ENCODE measurements around the gene STAMBPL1.

The STAMBPL1 gene

DNA sequence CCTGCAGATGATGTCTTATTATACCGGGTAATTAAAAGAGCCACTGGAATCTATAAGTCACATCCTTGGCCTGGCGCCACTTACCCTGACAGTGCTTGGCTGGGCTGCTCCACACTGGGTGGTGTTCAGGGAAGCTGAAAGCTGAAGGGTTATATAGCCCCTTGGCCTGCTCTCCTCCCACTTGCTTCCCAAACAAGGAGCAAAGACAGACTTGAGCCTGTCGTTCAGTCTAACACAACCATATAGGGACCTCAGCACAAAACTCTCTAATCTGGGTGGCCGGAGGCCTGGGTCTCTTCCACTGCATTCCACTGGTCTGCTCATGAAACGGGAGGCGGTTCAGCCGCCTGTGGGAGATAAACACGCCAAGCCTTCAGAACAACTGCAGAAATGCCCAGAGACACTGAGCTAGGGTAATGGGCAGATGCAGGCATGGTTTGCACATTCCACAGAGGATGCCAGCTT lies 72.6 kb downstream of the STAMBPL1 start, which contains the start of gene ACTA2:
Gene ACTA2, minus strand, starts transcription at position 127 of the 465 bp plus-strand sequence. CDS start 3,843 bp downstream, outside the sequence.
- DNase-seq (ENCODE audit: low read depth), result no peak

DNA sequence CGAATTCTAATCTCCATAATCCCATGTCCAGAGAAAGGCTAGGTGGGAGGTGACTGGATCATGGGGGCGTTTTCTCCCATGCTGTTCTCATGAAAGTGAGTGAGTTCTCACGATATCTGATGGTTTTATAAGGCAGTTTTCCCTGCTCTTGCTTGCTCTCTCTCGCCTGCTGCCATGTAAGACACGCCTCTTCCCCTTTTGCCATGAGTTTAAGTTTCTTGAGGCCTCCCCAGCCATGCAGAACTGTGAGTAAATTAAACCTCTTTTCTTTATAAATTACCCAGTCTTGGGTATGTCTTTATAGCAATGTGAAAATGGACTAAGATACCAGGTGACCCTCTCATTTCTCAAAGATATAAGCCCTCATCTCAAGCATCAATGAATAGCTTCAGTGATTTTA lies 73.6 kb downstream of the STAMBPL1 start:
- DNase-seq (ENCODE audit: low read depth), result no peak

DNA sequence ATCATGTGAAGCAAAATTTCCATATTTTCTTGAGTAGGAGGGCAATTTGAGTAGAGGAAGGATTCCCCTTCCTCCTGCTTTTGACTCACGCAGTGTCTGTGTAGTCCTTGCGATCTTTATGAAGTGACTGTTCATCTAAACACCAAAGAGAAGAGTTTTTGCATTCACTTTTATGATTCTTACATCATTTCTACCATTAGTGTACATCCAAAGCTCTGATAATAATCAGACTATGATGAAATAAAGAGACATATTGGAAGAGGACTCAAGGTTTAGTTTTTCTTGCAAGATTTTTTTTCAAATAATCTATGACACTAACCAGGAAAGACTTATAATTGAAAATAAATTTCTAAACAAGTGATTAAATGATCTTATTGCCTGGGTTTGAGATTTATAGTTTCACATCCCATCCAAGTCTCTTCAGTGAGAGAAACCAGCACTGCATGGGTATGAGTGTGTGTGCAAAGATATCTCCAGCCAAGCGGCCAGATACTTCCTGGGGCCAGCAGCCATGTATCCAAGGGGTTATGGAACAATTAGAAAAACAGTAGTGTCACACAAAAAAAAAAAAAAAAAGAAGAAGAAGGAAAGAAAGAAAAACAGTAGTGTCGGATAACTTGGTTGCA lies 74.5 kb downstream of the STAMBPL1 start:
- no peak for DNase-seq (ENCODE audit: low read depth)

DNA sequence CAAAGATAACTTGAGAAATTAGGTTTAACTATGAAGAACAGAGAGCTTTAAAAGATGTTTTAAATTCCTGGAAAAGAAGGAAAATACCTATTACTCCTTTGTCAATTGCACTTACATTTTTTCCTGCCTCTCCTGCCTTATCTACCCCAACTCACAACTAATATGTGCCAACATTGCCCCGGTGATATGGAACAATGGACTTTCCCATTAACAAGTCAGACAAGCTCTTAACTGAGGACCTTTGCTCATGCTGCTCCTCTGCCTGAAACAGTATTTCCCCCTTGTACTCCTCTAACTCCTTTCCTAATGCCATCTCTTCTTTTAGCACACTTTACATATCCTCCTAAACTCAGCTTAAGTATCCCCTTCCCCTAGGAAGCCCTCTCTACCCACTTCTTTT lies 77.3 kb downstream of the STAMBPL1 start:
- no peak for DNase-seq (ENCODE audit: low read depth)

DNA sequence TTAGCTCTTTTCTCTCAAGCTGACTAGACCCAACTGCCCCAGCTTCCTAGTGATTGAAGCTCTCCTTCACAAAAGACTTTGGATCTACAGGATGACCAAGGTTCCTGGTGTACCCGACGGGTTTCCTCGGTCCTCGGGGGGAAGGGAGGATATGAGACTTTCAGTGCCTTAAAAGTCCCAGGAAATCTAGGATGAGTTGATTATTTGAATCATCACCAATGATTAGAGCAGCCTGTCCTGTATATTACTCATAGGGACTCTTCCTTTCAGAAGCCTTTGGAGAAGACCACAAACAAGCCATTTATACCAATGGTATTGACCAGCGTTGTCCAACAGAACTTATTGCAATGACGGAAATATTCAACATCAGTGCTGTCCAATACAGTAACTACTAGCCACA lies 78.7 kb downstream of the STAMBPL1 start:
- DNase-seq (ENCODE audit: low read depth), result no peak

DNA sequence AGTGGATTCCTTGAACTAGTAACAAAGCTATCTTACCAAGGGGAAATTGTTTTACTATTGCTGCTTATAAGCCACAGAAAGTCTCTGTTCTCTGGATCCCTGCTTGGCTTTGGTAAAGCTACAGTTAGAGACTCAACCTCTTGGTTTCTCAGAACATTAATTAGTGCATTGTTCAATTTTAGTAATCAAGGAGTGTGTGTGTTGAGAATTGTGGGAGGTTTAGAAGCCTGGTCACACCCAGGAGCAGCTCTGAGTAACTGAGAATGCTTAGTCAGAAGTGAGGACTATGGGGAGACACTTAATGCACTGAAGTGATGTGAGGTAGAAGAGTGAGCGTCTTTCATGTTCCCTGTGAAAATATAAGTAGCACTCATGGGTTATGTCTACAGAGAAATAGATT lies 80.8 kb downstream of the STAMBPL1 start:
- no peak for DNase-seq (ENCODE audit: low read depth)

DNA sequence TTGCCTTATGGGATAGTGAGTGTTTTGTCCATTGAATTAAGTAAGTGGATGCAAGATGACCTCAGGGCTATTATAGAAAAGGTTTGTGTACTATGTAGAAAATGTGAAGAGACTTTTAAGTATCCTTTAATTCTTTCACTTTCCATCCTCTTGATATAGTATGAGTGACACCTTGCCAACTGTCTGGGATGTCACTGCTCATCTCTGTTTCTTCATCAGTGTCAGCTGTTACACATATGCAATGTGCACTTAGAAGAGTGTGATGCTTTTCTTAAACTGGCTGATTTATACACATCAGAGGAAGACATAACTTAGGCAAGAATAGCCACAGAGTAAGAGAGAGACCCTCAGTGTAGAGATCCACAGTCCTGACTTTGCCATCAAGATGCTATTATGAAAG lies 81.2 kb downstream of the STAMBPL1 start:
- DNase-seq (ENCODE audit: low read depth), result no peak

DNA sequence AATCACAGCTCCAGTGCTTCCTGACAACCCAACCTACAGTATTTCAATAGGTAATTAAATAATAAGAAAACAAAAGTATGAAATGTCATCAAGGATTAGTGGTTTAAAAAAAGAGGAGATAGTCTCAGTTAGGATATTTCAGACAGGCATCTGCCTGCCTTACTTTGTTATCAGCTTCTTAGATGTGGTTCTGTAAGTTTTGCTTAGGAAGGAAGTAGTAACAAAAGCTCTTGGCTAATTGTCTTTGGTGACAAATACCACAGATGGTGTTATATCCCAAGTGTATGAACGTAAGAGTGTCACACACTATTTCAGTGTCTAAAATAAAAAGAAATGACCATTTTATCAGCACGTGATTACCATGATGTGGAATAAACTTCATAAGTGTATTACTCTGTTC lies 82.3 kb downstream of the STAMBPL1 start:
- DNase-seq (ENCODE audit: low read depth), result no peak

DNA sequence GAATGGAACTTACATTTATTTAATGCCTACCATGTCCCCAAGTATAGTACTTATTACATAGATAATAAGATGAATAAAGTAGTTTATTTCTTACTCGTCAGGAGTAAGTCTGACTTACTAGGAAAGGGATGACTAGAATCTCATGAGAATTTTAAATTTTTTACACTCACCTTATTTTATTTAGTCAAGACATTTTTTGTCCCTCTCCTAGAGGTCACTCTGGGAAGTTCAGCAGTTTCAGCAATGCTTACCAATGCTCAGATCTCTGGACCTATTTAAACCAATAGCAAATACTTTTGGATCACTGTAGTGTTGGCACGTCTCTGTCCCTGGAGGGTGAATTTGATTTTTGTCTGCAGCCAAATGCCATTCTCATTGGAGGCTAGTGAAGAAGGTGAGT lies 83.3 kb downstream of the STAMBPL1 start:
- DNase-seq (ENCODE audit: low read depth), result no peak

DNA sequence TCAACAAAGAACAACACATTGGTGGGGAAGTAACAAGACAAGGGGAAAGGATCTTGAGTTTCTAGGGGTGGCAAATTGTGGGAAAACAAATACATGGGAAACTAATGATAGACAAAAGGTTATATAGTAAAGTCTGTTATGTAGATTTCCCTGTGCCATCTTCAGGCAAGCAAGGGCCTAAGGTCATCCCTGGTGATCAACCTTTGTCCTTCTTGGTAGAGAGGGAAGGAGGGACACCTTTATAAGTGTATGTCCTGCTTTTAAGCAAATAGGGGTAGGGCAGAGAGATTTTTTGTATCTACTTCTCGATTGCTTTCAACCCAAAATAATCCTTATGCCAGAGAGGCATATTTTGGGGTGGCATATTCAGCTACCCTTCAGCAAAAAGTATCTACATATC lies 84.3 kb downstream of the STAMBPL1 start:
- DNase-seq (ENCODE audit: low read depth), result no peak

DNA sequence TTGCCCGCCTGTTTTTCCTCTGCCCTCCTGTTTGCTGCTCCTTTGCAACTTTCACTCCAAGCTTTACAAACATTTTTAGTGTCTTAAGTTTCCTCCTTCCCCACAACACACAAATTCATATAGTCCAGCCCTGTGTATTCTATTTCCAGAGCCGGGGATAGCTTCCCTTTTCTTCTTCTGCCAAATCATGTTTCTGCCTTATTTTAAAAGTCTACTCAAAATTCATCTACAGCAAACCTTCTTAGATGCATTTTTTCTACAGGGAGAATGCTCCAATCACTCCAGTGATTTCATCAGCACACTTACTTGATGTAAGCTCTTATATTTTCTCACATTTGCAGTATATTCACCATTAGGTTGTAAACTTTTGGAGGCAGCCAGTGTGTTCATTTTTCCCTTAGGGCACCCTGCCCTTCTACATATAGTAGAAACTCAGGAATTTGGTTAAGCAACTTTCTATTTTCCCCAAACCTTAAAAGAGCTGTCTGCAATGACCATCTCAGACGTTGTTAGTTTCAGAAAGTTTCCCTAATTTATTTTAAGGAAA lies 84.9 kb downstream of the STAMBPL1 start:
- DNase-seq (ENCODE audit: low read depth), result no peak

DNA sequence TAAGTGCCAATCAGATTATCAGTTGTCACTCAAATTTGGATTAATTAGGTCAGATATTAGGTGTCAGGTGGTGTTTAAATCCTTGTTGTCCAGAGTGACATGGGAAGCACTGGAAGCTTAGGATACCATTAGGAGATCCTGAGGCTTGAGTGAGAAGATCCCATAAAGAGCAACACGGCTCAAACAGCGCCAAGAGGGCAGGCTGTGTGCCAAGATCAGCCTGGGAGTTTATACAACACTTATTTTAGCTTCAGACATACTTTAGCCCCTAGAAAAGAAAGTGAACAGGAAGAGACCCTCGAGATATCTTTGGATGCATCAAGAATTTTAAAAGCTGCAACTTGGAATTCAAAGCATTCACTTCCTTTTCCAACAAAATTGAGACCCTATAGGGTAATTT lies 86.8 kb downstream of the STAMBPL1 start:
- DNase-seq (ENCODE audit: low read depth), result no peak

DNA sequence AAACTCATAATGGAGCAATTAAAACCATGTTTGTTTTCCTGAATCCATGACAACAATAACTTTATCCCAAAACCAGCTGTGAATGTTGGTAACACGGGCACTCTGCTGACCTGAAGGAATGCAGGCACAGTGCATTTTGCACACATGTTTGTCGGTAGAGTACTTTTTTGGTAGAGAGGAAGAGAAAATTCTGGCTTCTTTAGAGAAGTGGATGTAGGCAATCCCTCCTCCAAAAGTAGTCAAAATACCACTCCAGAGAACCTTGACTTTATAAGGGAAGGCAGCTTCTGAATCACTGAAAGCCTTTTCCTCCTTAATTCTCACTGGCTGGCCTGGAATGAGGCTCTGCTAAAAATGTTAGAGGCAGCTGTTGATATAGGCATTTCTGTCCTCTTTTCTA lies 88.3 kb downstream of the STAMBPL1 start:
- DNase-seq (ENCODE audit: low read depth), result no peak

DNA sequence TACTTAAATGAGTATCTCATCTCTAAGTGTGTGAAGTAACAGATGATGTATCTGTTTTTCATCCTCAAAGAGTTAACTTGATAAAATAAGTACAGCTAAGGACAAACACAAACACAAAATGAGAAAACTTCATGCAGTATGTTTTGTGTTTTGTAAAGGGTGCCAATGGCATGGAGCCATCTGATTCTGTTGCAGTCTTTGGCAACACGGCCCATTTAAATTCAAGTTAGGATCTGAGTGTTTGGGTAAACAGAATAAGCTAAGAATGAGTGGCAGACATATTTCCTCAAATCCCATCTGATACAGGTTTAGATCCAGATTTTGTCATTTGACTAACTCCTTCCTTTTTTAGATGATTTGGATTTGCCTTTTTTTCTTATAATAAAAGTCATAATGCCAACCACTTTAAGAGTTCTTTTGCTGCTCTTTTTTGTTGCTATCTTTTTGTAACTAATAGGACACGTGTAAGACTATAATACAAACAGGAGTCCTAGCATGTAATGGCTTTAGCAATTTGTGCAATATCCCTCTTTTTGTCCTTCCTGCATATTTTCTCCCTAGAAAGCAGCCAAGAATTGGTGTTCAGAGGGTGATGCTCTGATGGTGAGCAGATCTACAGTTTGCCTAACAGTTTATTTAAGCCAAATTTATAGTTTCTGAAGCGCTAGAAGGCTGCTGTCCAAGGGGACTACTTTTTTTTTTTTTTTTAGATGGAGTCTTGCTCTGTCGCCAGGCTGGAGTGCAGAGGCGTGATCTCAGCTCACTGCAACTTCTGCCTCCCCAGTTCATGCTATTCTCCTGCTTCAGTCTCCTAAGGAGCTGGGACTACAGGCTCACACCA lies 91.4 kb downstream of the STAMBPL1 start:
- no peak for DNase-seq (ENCODE audit: low read depth)

Data from GM04504 (cell line).